ENCODE data around the gene PRKD2.
"Not testable (repeated sequence)": the region's sequence is repeated elsewhere in the genome, so short reads cannot be mapped to it uniquely, and the experiment has no call there.

Gene PRKD2

GRCh38 chr19:46723023-46723461 lies 6.1 kb upstream of the PRKD2 start:
- DNase-seq, result no peak

GRCh38 chr19:46722421-46723022 lies 5.6 kb upstream of the PRKD2 start:
- no peak for DNase-seq

- no peak for DNase-seq
Observed at GRCh38 chr19:46722004-46722380, 5.1 kb upstream of the PRKD2 start.

- no peak for DNase-seq
Observed at GRCh38 chr19:46721269-46722003, 4.5 kb upstream of the PRKD2 start.

GRCh38 chr19:46720503-46721239 lies 3.8 kb upstream of the PRKD2 start:
- DNase-seq, result no peak

- no peak for DNase-seq
Observed at GRCh38 chr19:46719629-46720502, 3.0 kb upstream of the PRKD2 start.

GRCh38 chr19:46718934-46719622 lies 2.2 kb upstream of the PRKD2 start:
- DNase-seq, result no peak

GRCh38 chr19:46718157-46718933 lies 1.4 kb upstream of the PRKD2 start:
- no peak for DNase-seq

GRCh38 chr19:46717716-46718143 lies 816 bp upstream of the PRKD2 start:
- no peak for DNase-seq

- no peak for DNase-seq
Observed at GRCh38 chr19:46716672-46717033, 261 bp downstream of the PRKD2 start.

GRCh38 chr19:46715975-46716671 lies 791 bp downstream of the PRKD2 start:
- no peak for DNase-seq

GRCh38 chr19:46715620-46715974 lies 1.3 kb downstream of the PRKD2 start:
- no peak for DNase-seq

GRCh38 chr19:46714444-46715106 lies 2.3 kb downstream of the PRKD2 start:
- no peak for DNase-seq

GRCh38 chr19:46713781-46714443 lies 3.0 kb downstream of the PRKD2 start:
- DNase-seq, result peak; percentile 41

GRCh38 chr19:46712768-46713338 lies 4.1 kb downstream of the PRKD2 start:
- DNase-seq, result not testable (repeated sequence)

- no peak for DNase-seq
Observed at GRCh38 chr19:46710687-46711086, 6.2 kb downstream of the PRKD2 start.

- DNase-seq, result no peak
Observed at GRCh38 chr19:46704379-46705076, 12.4 kb downstream of the PRKD2 start.

GRCh38 chr19:46700704-46701103 lies 16.2 kb downstream of the PRKD2 start:
- DNase-seq, result no peak

Measured in NCI-H187 treated with DMSO at 0.1 percent for 48 hours (cell line).